Measurements from ENCODE around the gene GLE1.
A peak's percentile ranks its signal among the peaks of the same experiment; 100 is the strongest.

Gene GLE1

GRCh38 chr9:128521956-128522355 is 17.4 kb downstream of the GLE1 start:
- Histone ChIP-seq H3K9me3 (ENCODE audit: control insufficient read depth, low read length) (no peaks in the 10 kb centered on the region), H3K27ac (ENCODE audit: insufficient read depth, low read length, poor library complexity, severe bottlenecking) (no peak overlapping the region), H3K4me3 (ENCODE audit: insufficient read depth, low read depth, low read length, poor library complexity, severe bottlenecking) (no peak overlapping the region), H3K36me3 (ENCODE audit: control insufficient read depth, insufficient read depth, low read length) (peaks cover 67% of the 10 kb centered on the region), H3K4me1 (ENCODE audit: control insufficient read depth, insufficient read depth, low read length, poor library complexity, severe bottlenecking) (no peaks in the 10 kb centered on the region), H3K27me3 (replicated peaks; ENCODE audit: control insufficient read depth, insufficient read depth, low read length, poor library complexity, severe bottlenecking) (no peaks in the 10 kb centered on the region)
- no peak for DNase-seq

DNA sequence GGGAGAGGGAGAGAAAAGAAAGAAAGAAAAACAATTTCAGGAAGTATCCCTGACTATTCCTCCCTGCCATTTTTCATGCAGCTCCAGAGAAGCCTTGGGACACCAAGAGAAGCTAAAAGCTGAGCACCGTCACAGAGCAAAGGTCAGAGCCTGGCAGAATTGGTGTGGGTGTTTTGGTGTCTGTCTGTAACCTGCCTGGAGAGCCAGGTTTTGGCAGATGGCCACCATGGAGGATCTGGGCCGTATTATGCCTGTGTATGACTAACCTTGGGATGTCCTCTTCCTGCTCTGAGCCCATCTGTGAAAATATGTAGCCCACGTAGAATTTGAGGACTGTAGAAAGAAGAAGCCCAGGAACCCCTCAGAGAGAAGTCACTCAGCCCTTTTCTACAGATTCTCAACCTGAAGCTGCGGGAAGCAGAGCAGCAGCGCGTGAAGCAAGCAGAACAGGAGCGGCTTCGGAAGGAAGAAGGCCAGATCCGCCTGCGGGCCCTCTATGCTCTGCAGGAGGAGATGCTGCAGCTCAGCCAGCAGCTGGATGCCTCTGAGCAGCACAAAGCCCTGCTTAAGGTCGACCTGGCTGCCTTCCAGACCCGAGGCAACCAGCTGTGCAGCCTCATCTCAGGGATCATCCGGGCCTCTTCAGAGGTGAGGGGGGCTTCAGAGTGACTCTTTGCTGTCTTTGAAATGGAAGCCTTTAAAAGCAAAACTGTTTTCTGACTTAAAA is 18.8 kb downstream of the GLE1 start:
- Histone ChIP-seq H3K27me3 (replicated peaks; ENCODE audit: control insufficient read depth, insufficient read depth, low read length, poor library complexity, severe bottlenecking) (no peaks in the 10 kb centered on the region), H3K4me3 (ENCODE audit: insufficient read depth, low read depth, low read length, poor library complexity, severe bottlenecking) (no peak overlapping the region), H3K9me3 (ENCODE audit: control insufficient read depth, low read length) (no peaks in the 10 kb centered on the region), H3K36me3 (ENCODE audit: control insufficient read depth, insufficient read depth, low read length) (peaks cover 61% of the 10 kb centered on the region), H3K4me1 (ENCODE audit: control insufficient read depth, insufficient read depth, low read length, poor library complexity, severe bottlenecking) (no peaks in the 10 kb centered on the region), H3K27ac (ENCODE audit: insufficient read depth, low read length, poor library complexity, severe bottlenecking) (no peak overlapping the region)
- no peak for DNase-seq

GRCh38 chr9:128526720-128527119 is 22.2 kb downstream of the GLE1 start:
- no peaks in the 10 kb centered on the region for H3K27me3 ChIP-seq (replicated peaks; ENCODE audit: control insufficient read depth, insufficient read depth, low read length, poor library complexity, severe bottlenecking)
- H3K4me3 ChIP-seq (ENCODE audit: insufficient read depth, low read depth, low read length, poor library complexity, severe bottlenecking), result no peak overlapping the region
- no peaks in the 10 kb centered on the region for H3K9me3 ChIP-seq (ENCODE audit: control insufficient read depth, low read length)
- no peak overlapping the region for H3K27ac ChIP-seq (ENCODE audit: insufficient read depth, low read length, poor library complexity, severe bottlenecking)
- H3K4me1 ChIP-seq (ENCODE audit: control insufficient read depth, insufficient read depth, low read length, poor library complexity, severe bottlenecking), result no peaks in the 10 kb centered on the region
- H3K36me3 ChIP-seq (ENCODE audit: control insufficient read depth, insufficient read depth, low read length), result peaks cover 72% of the 10 kb centered on the region
- DNase-seq, result no peak

- H3K4me1 ChIP-seq (ENCODE audit: control insufficient read depth, insufficient read depth, low read length, poor library complexity, severe bottlenecking), result no peaks in the 10 kb centered on the region
- no peak overlapping the region for H3K4me3 ChIP-seq (ENCODE audit: insufficient read depth, low read depth, low read length, poor library complexity, severe bottlenecking)
- H3K27ac ChIP-seq (ENCODE audit: insufficient read depth, low read length, poor library complexity, severe bottlenecking), result no peak overlapping the region
- DNase-seq, result no peak
- no peaks in the 10 kb centered on the region for H3K9me3 ChIP-seq (ENCODE audit: control insufficient read depth, low read length)
- H3K36me3 ChIP-seq (ENCODE audit: control insufficient read depth, insufficient read depth, low read length), result peaks cover 64% of the 10 kb centered on the region
- no peaks in the 10 kb centered on the region for H3K27me3 ChIP-seq (replicated peaks; ENCODE audit: control insufficient read depth, insufficient read depth, low read length, poor library complexity, severe bottlenecking)
Observed at GRCh38 chr9:128528445-128529160, 24.1 kb downstream of the GLE1 start.

DNA sequence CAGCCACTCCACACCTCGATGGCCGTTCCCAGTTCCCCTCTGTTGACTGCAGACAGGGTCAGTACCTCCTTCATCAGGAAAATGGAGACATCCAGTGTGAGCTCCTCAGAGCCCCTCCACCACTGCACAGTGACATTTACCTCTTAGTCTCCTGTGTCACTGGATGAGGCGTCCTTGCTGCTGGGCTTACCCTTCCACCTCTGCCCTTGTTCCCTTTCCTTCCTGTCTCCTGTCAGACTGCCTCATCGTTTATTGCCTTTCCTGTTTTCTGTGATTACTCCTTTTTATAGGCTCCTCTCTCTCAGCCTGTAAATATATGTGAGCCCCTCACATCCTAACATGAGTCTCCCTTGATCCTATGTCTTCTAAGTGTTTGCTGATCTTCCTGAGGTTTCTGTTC is 24.7 kb downstream of the GLE1 start:
- Histone ChIP-seq H3K36me3 (ENCODE audit: control insufficient read depth, insufficient read depth, low read length) (peaks cover 64% of the 10 kb centered on the region), H3K4me1 (ENCODE audit: control insufficient read depth, insufficient read depth, low read length, poor library complexity, severe bottlenecking) (no peaks in the 10 kb centered on the region), H3K27me3 (replicated peaks; ENCODE audit: control insufficient read depth, insufficient read depth, low read length, poor library complexity, severe bottlenecking) (no peaks in the 10 kb centered on the region), H3K4me3 (ENCODE audit: insufficient read depth, low read depth, low read length, poor library complexity, severe bottlenecking) (no peak overlapping the region), H3K27ac (ENCODE audit: insufficient read depth, low read length, poor library complexity, severe bottlenecking) (no peak overlapping the region), H3K9me3 (ENCODE audit: control insufficient read depth, low read length) (no peaks in the 10 kb centered on the region)
- no peak for DNase-seq

- Histone ChIP-seq H3K27ac (ENCODE audit: insufficient read depth, low read length, poor library complexity, severe bottlenecking) (no peak overlapping the region), H3K9me3 (ENCODE audit: control insufficient read depth, low read length) (no peaks in the 10 kb centered on the region), H3K36me3 (ENCODE audit: control insufficient read depth, insufficient read depth, low read length) (peaks cover 56% of the 10 kb centered on the region), H3K4me1 (ENCODE audit: control insufficient read depth, insufficient read depth, low read length, poor library complexity, severe bottlenecking) (no peaks in the 10 kb centered on the region), H3K4me3 (ENCODE audit: insufficient read depth, low read depth, low read length, poor library complexity, severe bottlenecking) (no peak overlapping the region), H3K27me3 (replicated peaks; ENCODE audit: control insufficient read depth, insufficient read depth, low read length, poor library complexity, severe bottlenecking) (no peaks in the 10 kb centered on the region)
- DNase-seq, result no peak
Observed at GRCh38 chr9:128532581-128532980, 28.1 kb downstream of the GLE1 start.

DNA sequence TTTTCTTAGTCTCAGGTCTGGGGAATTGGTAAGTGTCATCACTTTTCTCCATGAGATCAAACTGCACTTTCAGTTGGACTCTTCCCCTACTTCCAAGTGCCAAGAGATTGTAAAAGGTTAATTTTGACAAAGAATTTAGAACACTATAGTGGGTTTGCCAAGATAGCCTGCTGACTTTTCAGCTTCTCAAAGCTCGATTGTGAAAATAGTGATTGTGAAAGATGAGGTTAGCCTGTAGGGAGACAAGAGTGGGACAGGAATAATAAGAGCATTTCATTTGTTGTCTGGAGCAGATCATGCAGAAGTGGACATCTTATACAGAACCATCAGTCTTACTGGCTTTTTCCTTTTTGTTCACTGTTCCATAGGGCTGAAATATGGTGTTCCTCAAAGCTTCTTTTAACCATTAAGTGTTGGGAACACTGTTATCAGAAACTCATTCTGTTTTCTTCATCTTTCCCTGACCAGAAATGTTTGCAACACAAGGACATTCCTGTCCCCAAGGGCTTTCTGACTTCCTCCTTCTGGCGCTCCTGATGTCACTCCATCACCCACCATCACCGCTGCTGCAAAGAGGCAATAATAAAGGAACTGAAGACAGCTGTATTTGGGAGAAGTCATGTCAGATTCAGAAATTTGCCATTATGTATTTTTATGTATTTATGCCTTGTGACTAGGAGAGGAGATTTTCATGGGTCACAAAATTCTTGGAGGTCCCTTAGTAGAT is 36.3 kb downstream of the GLE1 start:
- Histone ChIP-seq H3K4me3 (ENCODE audit: insufficient read depth, low read depth, low read length, poor library complexity, severe bottlenecking) (no peak overlapping the region), H3K36me3 (ENCODE audit: control insufficient read depth, insufficient read depth, low read length) (peaks cover 56% of the 10 kb centered on the region), H3K27ac (ENCODE audit: insufficient read depth, low read length, poor library complexity, severe bottlenecking) (no peak overlapping the region), H3K4me1 (ENCODE audit: control insufficient read depth, insufficient read depth, low read length, poor library complexity, severe bottlenecking) (no peaks in the 10 kb centered on the region), H3K9me3 (ENCODE audit: control insufficient read depth, low read length) (no peaks in the 10 kb centered on the region), H3K27me3 (replicated peaks; ENCODE audit: control insufficient read depth, insufficient read depth, low read length, poor library complexity, severe bottlenecking) (no peaks in the 10 kb centered on the region)
- no peak for DNase-seq

DNA sequence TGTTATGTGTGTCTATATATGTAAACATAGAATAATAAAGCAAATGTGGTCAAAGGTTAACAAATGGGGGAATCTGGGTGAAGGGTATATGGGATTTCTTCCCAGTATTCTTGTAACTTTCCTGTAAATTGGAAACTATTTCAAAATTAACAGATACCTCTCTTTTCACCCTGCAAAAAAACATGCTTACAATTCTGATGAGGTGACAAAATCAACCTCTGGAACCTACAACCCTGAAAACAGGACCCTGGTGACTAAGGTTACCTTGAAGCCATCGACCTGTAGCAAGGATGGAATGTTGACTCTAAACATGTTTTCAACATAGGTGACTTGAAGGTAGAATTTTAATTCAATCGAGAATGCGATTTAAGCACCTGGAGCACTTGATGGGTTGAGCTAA is 42.0 kb downstream of the GLE1 start:
- no peaks in the 10 kb centered on the region for H3K9me3 ChIP-seq (ENCODE audit: control insufficient read depth, low read length)
- H3K4me3 ChIP-seq (ENCODE audit: insufficient read depth, low read depth, low read length, poor library complexity, severe bottlenecking), result no peak overlapping the region
- H3K27ac ChIP-seq (ENCODE audit: insufficient read depth, low read length, poor library complexity, severe bottlenecking), result no peak overlapping the region
- H3K4me1 ChIP-seq (ENCODE audit: control insufficient read depth, insufficient read depth, low read length, poor library complexity, severe bottlenecking), result peaks cover 16% of the 10 kb centered on the region
- peaks cover 7% of the 10 kb centered on the region for H3K36me3 ChIP-seq (ENCODE audit: control insufficient read depth, insufficient read depth, low read length)
- no peaks in the 10 kb centered on the region for H3K27me3 ChIP-seq (replicated peaks; ENCODE audit: control insufficient read depth, insufficient read depth, low read length, poor library complexity, severe bottlenecking)
- DNase-seq, result no peak

DNA sequence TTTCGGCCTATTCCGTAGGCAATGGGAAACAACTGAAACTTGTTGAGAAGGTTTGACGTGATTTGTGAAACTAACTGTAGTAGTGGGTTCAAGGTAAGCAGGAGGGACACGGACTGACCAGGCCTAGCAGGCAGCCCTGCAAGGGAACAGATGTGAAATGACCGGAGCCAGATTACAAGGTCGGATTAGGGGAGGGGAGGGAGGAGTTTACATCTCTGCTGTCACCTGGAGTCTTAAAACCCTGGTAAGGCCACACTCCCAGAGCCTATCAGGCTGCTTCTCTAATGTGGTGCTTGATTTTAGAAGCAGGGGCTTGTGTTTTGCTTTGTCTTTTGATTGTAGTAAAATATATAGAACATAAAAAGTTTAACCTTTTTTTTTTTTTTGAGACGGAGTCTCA is 44.4 kb downstream of the GLE1 start:
- Histone ChIP-seq H3K27me3 (replicated peaks; ENCODE audit: control insufficient read depth, insufficient read depth, low read length, poor library complexity, severe bottlenecking) (no peaks in the 10 kb centered on the region), H3K27ac (ENCODE audit: insufficient read depth, low read length, poor library complexity, severe bottlenecking) (no peak overlapping the region), H3K4me3 (ENCODE audit: insufficient read depth, low read depth, low read length, poor library complexity, severe bottlenecking) (no peak overlapping the region), H3K9me3 (ENCODE audit: control insufficient read depth, low read length) (no peaks in the 10 kb centered on the region), H3K4me1 (ENCODE audit: control insufficient read depth, insufficient read depth, low read length, poor library complexity, severe bottlenecking) (peaks cover 25% of the 10 kb centered on the region), H3K36me3 (ENCODE audit: control insufficient read depth, insufficient read depth, low read length) (no peaks in the 10 kb centered on the region)
- no peak for DNase-seq

DNA sequence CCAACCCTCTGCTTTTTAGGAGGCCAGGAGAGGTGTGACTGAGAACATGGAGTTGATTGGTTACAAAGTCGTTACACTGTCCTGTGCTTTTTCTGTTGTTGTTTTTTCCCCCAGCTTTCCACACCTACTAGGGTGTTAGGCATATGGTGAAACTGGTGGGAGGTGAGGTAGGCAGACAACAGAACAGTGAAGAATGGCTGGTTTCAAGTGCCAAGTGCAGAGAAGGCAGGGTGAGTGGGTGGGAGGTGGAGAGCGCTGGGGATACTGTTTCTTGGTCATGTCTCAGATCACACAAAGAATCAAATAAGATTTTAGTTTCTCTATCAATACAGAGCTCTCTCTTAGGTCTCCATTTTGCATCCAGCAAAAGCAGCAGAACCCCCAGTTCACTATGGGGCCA is 45.7 kb downstream of the GLE1 start:
- no peak for DNase-seq
- H3K27ac ChIP-seq (ENCODE audit: insufficient read depth, low read length, poor library complexity, severe bottlenecking), result peak overlapping the region; percentile 90
- no peaks in the 10 kb centered on the region for H3K36me3 ChIP-seq (ENCODE audit: control insufficient read depth, insufficient read depth, low read length)
- no peaks in the 10 kb centered on the region for H3K9me3 ChIP-seq (ENCODE audit: control insufficient read depth, low read length)
- no peak overlapping the region for H3K4me3 ChIP-seq (ENCODE audit: insufficient read depth, low read depth, low read length, poor library complexity, severe bottlenecking)
- H3K4me1 ChIP-seq (ENCODE audit: control insufficient read depth, insufficient read depth, low read length, poor library complexity, severe bottlenecking), result peaks cover 39% of the 10 kb centered on the region
- no peaks in the 10 kb centered on the region for H3K27me3 ChIP-seq (replicated peaks; ENCODE audit: control insufficient read depth, insufficient read depth, low read length, poor library complexity, severe bottlenecking)

Data from effector memory CD4-positive, alpha-beta T cell (primary cell).